GM23338 (cell line): Measurements from ENCODE around the gene DPP3.
A peak's percentile ranks its signal among the peaks of the same experiment; 100 is the strongest.

Source experiments
- CREB1 ChIP-seq: fragments of 250-450 bp; sonication (Bioruptor Pico); IDR thresholded peaks from 2 replicates; pipeline ENCODE4 v1.5.0; 2020; ENCODE audit warnings: low read depth, mild to moderate bottlenecking, moderate library complexity
- EZH2 ChIP-seq: fragments of 200-600 bp; sonication (generic); IDR thresholded peaks from one replicate; pipeline ENCODE4 v1.8.0; 2017; ENCODE audit warnings: antibody characterized with exemption, mild to moderate bottlenecking, low read depth; ENCODE audit not compliant: unreplicated experiment
- EZH2phosphoT487 ChIP-seq: fragments of 200-600 bp; sonication (generic); IDR thresholded peaks from one replicate; pipeline ENCODE4 v1.8.1; 2018; ENCODE audit warnings: antibody characterized with exemption; ENCODE audit not compliant: unreplicated experiment
- JUNB ChIP-seq: IDR thresholded peaks from one replicate; pipeline ENCODE4 v1.6.1; 2016; ENCODE audit warnings: antibody characterized with exemption; ENCODE audit not compliant: unreplicated experiment
- POLR2AphosphoS5 ChIP-seq: IDR thresholded peaks from 2 replicates; pipeline ENCODE4 v1.6.1; 2016; ENCODE audit warnings: antibody characterized with exemption, low read depth
- STAT1 ChIP-seq: IDR thresholded peaks from one replicate; pipeline ENCODE4 v1.6.1; 2016; ENCODE audit warnings: antibody characterized with exemption; ENCODE audit not compliant: unreplicated experiment
- ZNF114 ChIP-seq: fragments of 250-450 bp; sonication (Bioruptor Pico); IDR thresholded peaks from 2 replicates; pipeline ENCODE4 v1.5.0; 2020; ENCODE audit warnings: mild to moderate bottlenecking, moderate library complexity
- TF ChIP-seq, protein P1 (sequence below), 2 experiments: fragments of 200-600 bp in 1 of 2; sonication (generic) in 1 of 2; conservative IDR thresholded peaks; 2 replicates each; pipeline versions ENCODE4 v1.5.1 to v1.6.1; 2016 to 2017; ENCODE audit warnings: antibody characterized with exemption in 2 of 2, low read depth in 2 of 2, mild to moderate bottlenecking in 2 of 2, moderate library complexity in 1 of 2
- TF ChIP-seq, protein P2 (sequence below): IDR thresholded peaks from one replicate; pipeline ENCODE4 v1.6.1; 2018; ENCODE audit warnings: antibody characterized with exemption; ENCODE audit not compliant: unreplicated experiment
- TF ChIP-seq, protein P3 (sequence below): IDR thresholded peaks from 2 replicates; pipeline ENCODE4 v1.6.1; 2016; ENCODE audit warnings: antibody characterized with exemption
- TF ChIP-seq, protein P4 (sequence below): fragments of 250-450 bp; sonication (Bioruptor Pico); IDR thresholded peaks from 2 replicates; pipeline ENCODE4 v1.5.0; 2020; ENCODE audit warnings: mild to moderate bottlenecking, moderate library complexity

DNA sequence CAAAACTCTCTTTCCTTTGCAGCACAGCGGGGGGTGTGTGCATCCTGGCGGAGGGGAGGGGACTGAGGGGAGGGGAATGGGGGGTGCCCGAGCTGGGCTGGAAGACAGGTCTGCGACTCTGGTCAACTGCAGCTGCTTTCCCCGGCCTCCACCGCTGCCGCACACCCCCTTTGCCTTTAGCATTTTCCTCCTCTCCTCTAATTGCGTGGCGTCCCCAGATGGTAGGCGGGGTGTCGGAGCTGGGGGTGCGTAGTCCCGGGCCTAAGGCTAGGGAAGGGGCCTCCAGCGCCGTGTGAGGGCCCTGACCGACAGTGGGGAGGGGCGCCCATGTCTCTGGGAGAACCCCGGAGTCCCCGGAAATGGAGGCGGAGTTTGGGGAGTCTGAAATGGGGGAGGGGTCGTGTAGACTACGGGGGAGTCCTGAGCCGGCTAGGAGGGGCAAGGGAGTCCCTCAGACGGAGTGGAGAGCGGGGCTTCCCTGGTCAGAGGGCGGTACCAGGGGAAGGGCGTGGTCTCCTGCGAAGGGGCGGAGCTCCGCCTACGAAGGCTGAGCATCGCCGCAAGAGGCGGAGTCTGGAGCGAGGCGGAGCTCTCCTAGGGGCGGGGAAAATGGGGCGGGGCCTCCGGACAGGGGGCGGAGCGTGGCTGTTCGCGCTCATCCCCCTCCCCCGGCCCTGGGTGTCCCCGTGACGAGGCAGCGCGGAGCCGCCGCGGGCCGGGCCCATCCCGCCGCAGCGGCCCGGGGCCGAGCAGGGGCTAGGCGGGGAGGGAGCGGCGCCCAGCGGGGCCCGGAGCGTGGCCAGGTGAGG lies 13.8 kb upstream of the DPP3 start, which contains the start of gene PELI3:
- TF ChIP-seq, protein P1, sequence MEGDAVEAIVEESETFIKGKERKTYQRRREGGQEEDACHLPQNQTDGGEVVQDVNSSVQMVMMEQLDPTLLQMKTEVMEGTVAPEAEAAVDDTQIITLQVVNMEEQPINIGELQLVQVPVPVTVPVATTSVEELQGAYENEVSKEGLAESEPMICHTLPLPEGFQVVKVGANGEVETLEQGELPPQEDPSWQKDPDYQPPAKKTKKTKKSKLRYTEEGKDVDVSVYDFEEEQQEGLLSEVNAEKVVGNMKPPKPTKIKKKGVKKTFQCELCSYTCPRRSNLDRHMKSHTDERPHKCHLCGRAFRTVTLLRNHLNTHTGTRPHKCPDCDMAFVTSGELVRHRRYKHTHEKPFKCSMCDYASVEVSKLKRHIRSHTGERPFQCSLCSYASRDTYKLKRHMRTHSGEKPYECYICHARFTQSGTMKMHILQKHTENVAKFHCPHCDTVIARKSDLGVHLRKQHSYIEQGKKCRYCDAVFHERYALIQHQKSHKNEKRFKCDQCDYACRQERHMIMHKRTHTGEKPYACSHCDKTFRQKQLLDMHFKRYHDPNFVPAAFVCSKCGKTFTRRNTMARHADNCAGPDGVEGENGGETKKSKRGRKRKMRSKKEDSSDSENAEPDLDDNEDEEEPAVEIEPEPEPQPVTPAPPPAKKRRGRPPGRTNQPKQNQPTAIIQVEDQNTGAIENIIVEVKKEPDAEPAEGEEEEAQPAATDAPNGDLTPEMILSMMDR (conservative IDR thresholded peaks at IDR 0.05; ENCODE audit: low read depth in 2 of 2) = no peak
- TF ChIP-seq CREB1 (CRISPR knock-in tag) (peak; percentile 53), EZH2phosphoT487 (no peak), POLR2AphosphoS5 (peak; percentile 65), EZH2 (no peak), STAT1 (no peak), JUNB (no peak), ZNF114 (CRISPR knock-in tag) (no peak)
- TF ChIP-seq, protein P2, sequence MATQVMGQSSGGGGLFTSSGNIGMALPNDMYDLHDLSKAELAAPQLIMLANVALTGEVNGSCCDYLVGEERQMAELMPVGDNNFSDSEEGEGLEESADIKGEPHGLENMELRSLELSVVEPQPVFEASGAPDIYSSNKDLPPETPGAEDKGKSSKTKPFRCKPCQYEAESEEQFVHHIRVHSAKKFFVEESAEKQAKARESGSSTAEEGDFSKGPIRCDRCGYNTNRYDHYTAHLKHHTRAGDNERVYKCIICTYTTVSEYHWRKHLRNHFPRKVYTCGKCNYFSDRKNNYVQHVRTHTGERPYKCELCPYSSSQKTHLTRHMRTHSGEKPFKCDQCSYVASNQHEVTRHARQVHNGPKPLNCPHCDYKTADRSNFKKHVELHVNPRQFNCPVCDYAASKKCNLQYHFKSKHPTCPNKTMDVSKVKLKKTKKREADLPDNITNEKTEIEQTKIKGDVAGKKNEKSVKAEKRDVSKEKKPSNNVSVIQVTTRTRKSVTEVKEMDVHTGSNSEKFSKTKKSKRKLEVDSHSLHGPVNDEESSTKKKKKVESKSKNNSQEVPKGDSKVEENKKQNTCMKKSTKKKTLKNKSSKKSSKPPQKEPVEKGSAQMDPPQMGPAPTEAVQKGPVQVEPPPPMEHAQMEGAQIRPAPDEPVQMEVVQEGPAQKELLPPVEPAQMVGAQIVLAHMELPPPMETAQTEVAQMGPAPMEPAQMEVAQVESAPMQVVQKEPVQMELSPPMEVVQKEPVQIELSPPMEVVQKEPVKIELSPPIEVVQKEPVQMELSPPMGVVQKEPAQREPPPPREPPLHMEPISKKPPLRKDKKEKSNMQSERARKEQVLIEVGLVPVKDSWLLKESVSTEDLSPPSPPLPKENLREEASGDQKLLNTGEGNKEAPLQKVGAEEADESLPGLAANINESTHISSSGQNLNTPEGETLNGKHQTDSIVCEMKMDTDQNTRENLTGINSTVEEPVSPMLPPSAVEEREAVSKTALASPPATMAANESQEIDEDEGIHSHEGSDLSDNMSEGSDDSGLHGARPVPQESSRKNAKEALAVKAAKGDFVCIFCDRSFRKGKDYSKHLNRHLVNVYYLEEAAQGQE = peak; percentile 11
- TF ChIP-seq, protein P3, sequence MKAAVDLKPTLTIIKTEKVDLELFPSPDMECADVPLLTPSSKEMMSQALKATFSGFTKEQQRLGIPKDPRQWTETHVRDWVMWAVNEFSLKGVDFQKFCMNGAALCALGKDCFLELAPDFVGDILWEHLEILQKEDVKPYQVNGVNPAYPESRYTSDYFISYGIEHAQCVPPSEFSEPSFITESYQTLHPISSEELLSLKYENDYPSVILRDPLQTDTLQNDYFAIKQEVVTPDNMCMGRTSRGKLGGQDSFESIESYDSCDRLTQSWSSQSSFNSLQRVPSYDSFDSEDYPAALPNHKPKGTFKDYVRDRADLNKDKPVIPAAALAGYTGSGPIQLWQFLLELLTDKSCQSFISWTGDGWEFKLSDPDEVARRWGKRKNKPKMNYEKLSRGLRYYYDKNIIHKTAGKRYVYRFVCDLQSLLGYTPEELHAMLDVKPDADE = no peak
- TF ChIP-seq, protein P4, sequence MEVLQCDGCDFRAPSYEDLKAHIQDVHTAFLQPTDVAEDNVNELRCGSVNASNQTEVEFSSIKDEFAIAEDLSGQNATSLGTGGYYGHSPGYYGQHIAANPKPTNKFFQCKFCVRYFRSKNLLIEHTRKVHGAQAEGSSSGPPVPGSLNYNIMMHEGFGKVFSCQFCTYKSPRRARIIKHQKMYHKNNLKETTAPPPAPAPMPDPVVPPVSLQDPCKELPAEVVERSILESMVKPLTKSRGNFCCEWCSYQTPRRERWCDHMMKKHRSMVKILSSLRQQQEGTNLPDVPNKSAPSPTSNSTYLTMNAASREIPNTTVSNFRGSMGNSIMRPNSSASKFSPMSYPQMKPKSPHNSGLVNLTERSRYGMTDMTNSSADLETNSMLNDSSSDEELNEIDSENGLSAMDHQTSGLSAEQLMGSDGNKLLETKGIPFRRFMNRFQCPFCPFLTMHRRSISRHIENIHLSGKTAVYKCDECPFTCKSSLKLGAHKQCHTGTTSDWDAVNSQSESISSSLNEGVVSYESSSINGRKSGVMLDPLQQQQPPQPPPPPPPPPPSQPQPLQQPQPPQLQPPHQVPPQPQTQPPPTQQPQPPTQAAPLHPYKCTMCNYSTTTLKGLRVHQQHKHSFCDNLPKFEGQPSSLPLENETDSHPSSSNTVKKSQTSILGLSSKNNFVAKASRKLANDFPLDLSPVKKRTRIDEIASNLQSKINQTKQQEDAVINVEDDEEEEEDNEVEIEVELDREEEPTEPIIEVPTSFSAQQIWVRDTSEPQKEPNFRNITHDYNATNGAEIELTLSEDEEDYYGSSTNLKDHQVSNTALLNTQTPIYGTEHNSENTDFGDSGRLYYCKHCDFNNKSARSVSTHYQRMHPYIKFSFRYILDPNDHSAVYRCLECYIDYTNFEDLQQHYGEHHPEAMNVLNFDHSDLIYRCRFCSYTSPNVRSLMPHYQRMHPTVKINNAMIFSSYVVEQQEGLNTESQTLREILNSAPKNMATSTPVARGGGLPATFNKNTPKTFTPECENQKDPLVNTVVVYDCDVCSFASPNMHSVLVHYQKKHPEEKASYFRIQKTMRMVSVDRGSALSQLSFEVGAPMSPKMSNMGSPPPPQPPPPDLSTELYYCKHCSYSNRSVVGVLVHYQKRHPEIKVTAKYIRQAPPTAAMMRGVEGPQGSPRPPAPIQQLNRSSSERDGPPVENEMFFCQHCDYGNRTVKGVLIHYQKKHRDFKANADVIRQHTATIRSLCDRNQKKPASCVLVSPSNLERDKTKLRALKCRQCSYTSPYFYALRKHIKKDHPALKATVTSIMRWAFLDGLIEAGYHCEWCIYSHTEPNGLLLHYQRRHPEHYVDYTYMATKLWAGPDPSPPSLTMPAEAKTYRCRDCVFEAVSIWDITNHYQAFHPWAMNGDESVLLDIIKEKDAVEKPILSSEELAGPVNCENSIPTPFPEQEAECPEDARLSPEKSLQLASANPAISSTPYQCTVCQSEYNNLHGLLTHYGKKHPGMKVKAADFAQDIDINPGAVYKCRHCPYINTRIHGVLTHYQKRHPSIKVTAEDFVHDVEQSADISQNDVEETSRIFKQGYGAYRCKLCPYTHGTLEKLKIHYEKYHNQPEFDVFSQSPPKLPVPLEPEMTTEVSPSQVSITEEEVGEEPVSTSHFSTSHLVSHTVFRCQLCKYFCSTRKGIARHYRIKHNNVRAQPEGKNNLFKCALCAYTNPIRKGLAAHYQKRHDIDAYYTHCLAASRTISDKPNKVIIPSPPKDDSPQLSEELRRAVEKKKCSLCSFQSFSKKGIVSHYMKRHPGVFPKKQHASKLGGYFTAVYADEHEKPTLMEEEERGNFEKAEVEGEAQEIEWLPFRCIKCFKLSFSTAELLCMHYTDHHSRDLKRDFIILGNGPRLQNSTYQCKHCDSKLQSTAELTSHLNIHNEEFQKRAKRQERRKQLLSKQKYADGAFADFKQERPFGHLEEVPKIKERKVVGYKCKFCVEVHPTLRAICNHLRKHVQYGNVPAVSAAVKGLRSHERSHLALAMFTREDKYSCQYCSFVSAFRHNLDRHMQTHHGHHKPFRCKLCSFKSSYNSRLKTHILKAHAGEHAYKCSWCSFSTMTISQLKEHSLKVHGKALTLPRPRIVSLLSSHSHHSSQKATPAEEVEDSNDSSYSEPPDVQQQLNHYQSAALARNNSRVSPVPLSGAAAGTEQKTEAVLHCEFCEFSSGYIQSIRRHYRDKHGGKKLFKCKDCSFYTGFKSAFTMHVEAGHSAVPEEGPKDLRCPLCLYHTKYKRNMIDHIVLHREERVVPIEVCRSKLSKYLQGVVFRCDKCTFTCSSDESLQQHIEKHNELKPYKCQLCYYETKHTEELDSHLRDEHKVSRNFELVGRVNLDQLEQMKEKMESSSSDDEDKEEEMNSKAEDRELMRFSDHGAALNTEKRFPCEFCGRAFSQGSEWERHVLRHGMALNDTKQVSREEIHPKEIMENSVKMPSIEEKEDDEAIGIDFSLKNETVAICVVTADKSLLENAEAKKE = no peak
